K562 (cell line): ENCODE results near the gene A4GNT. TPM values are rescaled to one million over a fixed set of nuclear protein-coding genes. Genes with fewer than 3 reads are reported as not detected.
A peak's percentile ranks its signal among the peaks of the same experiment; 100 is the strongest.

ENCODE experiments used
- BCL6 ChIP-seq: fragments of 250-450 bp; sonication (Bioruptor Pico); IDR thresholded peaks from 2 replicates; pipeline ENCODE4 v1.4.0; 2020
- CBFB ChIP-seq: sonication (generic); formaldehyde crosslinking; IDR thresholded peaks from 2 replicates; pipeline ENCODE4 v1.4.0; 2020; ENCODE audit warnings: mild to moderate bottlenecking, missing genetic modification reagents
- CTCFL ChIP-seq: IDR thresholded peaks from 2 replicates; pipeline ENCODE4 v1.6.1; 2011; ENCODE audit warnings: borderline replicate concordance, low read depth, mild to moderate bottlenecking, moderate library complexity, low read length; ENCODE audit not compliant: insufficient read depth, poor library complexity, severe bottlenecking
- CXXC5 ChIP-seq: fragments of 250-450 bp; sonication (Bioruptor Pico); IDR thresholded peaks from 2 replicates; pipeline ENCODE4 v1.8.0; 2022; ENCODE audit warnings: inconsistent platforms, mild to moderate bottlenecking, moderate library complexity
- ETV1 ChIP-seq: fragments of 450-650 bp; conservative IDR thresholded peaks from 2 replicates; pipeline ENCODE4 v1.6.1; 2016; ENCODE audit warnings: missing genetic modification characterization, control low read depth, low read depth, missing compliant biosample characterization
- EWSR1 ChIP-seq: fragments of 450-650 bp; IDR thresholded peaks from 2 replicates; pipeline ENCODE4 v1.6.1; 2018; ENCODE audit warnings: borderline replicate concordance, mild to moderate bottlenecking, low read depth, moderate library complexity; ENCODE audit not compliant: partially characterized antibody
- FIP1L1 ChIP-seq: fragments of 200-400 bp; formaldehyde crosslinking; IDR thresholded peaks from 2 replicates; pipeline ENCODE4 v1.6.1; 2018; ENCODE audit warnings: mild to moderate bottlenecking, low read depth, low read length; ENCODE audit not compliant: poor library complexity, severe bottlenecking
- FOSL1 ChIP-seq: fragments of 200-800 bp; sonication (Bioruptor generic); conservative IDR thresholded peaks from 2 replicates; pipeline ENCODE4 v1.6.1; 2016; ENCODE audit warnings: missing genetic modification characterization, missing compliant biosample characterization
- FOXM1 ChIP-seq, 2 experiments: fragments of 450-650 bp in 1 of 2; sonication (generic) in 1 of 2; formaldehyde crosslinking in 1 of 2; IDR thresholded peaks; 2 replicates each; pipeline versions ENCODE4 v1.6.1 to v1.9.0; 2017 to 2022; ENCODE audit warnings: low read depth in 2 of 2, mild to moderate bottlenecking in 2 of 2, missing genetic modification reagents in 1 of 2, moderate library complexity in 1 of 2
- MXD1 ChIP-seq: fragments of 250-450 bp; sonication (Bioruptor Pico); IDR thresholded peaks from 2 replicates; pipeline ENCODE4 v1.8.0; 2021; ENCODE audit warnings: borderline replicate concordance, mild to moderate bottlenecking, moderate library complexity; ENCODE audit not compliant: poor library complexity, severe bottlenecking
- MYNN ChIP-seq, 2 experiments: sonication (generic); formaldehyde crosslinking in 1 of 2; IDR thresholded peaks; 2 replicates each; pipeline versions ENCODE4 v1.5.0 to v1.6.1; 2016 to 2020; ENCODE audit warnings: antibody characterized with exemption in 1 of 2, missing genetic modification reagents in 1 of 2
- PHF8 ChIP-seq: fragments of 200-600 bp; sonication (generic); IDR thresholded peaks from 2 replicates; pipeline ENCODE4 v1.6.1; 2012; ENCODE audit warnings: mixed run types, mild to moderate bottlenecking, inconsistent platforms, low read length, moderate library complexity, borderline replicate concordance
- RFX1 ChIP-seq: fragments of 450-650 bp; IDR thresholded peaks from 2 replicates; pipeline ENCODE4 v1.6.1; 2016; ENCODE audit warnings: mild to moderate bottlenecking, moderate library complexity
- SMAD1 ChIP-seq: fragments of 150-350 bp; IDR thresholded peaks from 2 replicates; pipeline ENCODE4 v1.6.1; 2014; ENCODE audit warnings: low read length, low read depth; ENCODE audit not compliant: partially characterized antibody
- VEZF1 ChIP-seq: fragments of 200-800 bp; sonication (Bioruptor generic); IDR thresholded peaks from 2 replicates; pipeline ENCODE4 v1.6.1; 2017; ENCODE audit warnings: missing genetic modification characterization, missing compliant biosample characterization
- YY1 ChIP-seq, 3 experiments: IDR thresholded peaks; 2 replicates each; pipeline ENCODE4 v1.6.1; 2011; ENCODE audit warnings: low read length in 2 of 3, mild to moderate bottlenecking in 2 of 3, moderate library complexity in 2 of 3, borderline replicate concordance in 1 of 3, control low read depth in 1 of 3, low read depth in 1 of 3; ENCODE audit not compliant: insufficient read depth in 3 of 3, insufficient replicate concordance in 2 of 3, control insufficient read depth in 1 of 3, insufficient read length in 1 of 3; ENCODE audit errors: extremely low read depth in 1 of 3
- ZNF347 ChIP-seq: fragments of 450-650 bp; formaldehyde crosslinking; IDR thresholded peaks from 2 replicates; pipeline ENCODE4 v1.4.0; 2020; ENCODE audit warnings: low read depth, mild to moderate bottlenecking, moderate library complexity
- ZNF512 ChIP-seq: IDR thresholded peaks from 2 replicates; pipeline ENCODE4 v1.6.1; 2016; ENCODE audit warnings: missing genetic modification characterization, missing compliant biosample characterization
- polyA plus RNA-seq, 8 experiments: library from polyadenylated mRNA; depleted of rRNA in 4 of 8; stranded (reverse) in 5 of 8; unstranded in 3 of 8; fragments of >200 nt; fragmentation: Nextera tagmentation in 2 of 8; fragmentation: Illumina TruSeq in 1 of 8; extraction: Ambion mirVana in 2 of 8; extraction: Trizol in 1 of 8; gene quantifications; 2 replicates each; pipeline versions ENCODE4 v1.2.1 to v1.2.3, GENCODE V29; 2011 to 2014; ENCODE audit warnings: inconsistent platforms in 1 of 8, missing spikeins in 1 of 8
- total RNA-seq, 7 experiments: library from RNA; depleted of rRNA in 6 of 7; stranded (reverse); fragments of >200 nt in 6 of 7; fragmentation: Illumina TruSeq in 2 of 7; extraction: Trizol in 2 of 7; gene quantifications; 2 replicates each; pipeline versions ENCODE4 v1.2.1 to v1.2.3, GENCODE V29; 2011 to 2021; ENCODE audit warnings: low replicate concordance in 1 of 7

The A4GNT gene
- total and polyA plus RNA-seq, 9 of the 15 experiments (the other 6 are each of a cell fraction or from before 2014, with no cell fraction given) = not detected

GRCh38 chr3:138114988-138115971 lies 16.9 kb downstream of the A4GNT start, which contains the start of gene DZIP1L (continued):
- TF ChIP-seq YY1 (IDR thresholded peaks at IDR 0.05; ENCODE audit: borderline replicate concordance in 1 of 3, control insufficient read depth in 1 of 3, extremely low read depth in 1 of 3, insufficient read depth in 3 of 3, insufficient read length in 1 of 3, insufficient replicate concordance in 2 of 3, low read depth in 1 of 3, low read length in 2 of 3) = peak in 1 of 3 experiments; percentile 21
- TF ChIP-seq CTCFL = peak; percentile 78
- no peak for TF ChIP-seq BCL6 (CRISPR knock-in tag)
- TF ChIP-seq FOXM1 (IDR thresholded peaks at IDR 0.05; ENCODE audit: low read depth) = no peak
- no peak for TF ChIP-seq FOXM1 (CRISPR knock-in tag; IDR thresholded peaks at IDR 0.05; ENCODE audit: low read depth)
- TF ChIP-seq RFX1 = no peak
- peak; percentile 9; the same call in 1 of the 2 replicates for TF ChIP-seq VEZF1 (CRISPR knock-in tag)
- TF ChIP-seq EWSR1 = no peak
- no peak for TF ChIP-seq ZNF512 (tag)
- TF ChIP-seq MYNN (IDR thresholded peaks at IDR 0.05) = no peak
- TF ChIP-seq MYNN (CRISPR knock-in tag; IDR thresholded peaks at IDR 0.05) = no peak
- TF ChIP-seq SMAD1 = no peak
- no peak for TF ChIP-seq ZNF347 (CRISPR knock-in tag)
- no peak for TF ChIP-seq ETV1 (tag)
- no peak for TF ChIP-seq FIP1L1
- TF ChIP-seq CXXC5 = peak; percentile 79
- 0 out of 2 replicates have a peak, but pooled peaks have one; percentile 24 for TF ChIP-seq FOSL1 (tag)
- TF ChIP-seq CBFB (CRISPR knock-in tag) = no peak
- no peak for TF ChIP-seq MXD1 (CRISPR knock-in tag)
- peak; percentile 38; the same call in 1 of the 2 replicates for TF ChIP-seq PHF8
